HG02759 (cell line): Measurements from ENCODE around the gene CYP2C18.
"Not testable (repeated sequence)": the region's sequence is repeated elsewhere in the genome, so short reads cannot be mapped to it uniquely, and the experiment has no call there.

Experiments
- ATAC-seq: cut with Tn5 transposase; IDR thresholded peaks from one replicate; pipeline ENCODE4 v1.9.1; 2021; ENCODE audit warnings: mild to moderate bottlenecking, moderate library complexity; ENCODE audit not compliant: unreplicated experiment

Gene CYP2C18

DNA sequence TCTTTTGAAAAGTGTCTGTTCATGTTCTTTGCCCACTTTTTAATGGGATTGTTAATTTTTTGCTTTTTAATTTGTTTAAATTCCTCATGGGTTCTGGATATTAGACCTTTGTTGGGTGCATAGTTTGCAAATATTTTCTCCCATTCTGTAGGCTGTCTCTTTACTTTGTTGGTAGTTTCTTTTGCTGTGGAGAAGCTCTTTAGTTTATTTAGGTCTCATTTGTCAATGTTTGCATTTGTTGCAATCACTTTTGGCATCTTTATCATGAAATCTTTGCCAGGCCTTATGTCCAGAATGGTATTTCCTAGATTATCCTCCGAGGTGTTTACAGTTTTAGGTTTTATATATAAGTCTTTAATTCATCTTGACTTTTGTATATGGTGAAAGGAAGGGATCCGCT is 55.1 kb downstream of the CYP2C18 start:
- no peak for ATAC-seq

DNA sequence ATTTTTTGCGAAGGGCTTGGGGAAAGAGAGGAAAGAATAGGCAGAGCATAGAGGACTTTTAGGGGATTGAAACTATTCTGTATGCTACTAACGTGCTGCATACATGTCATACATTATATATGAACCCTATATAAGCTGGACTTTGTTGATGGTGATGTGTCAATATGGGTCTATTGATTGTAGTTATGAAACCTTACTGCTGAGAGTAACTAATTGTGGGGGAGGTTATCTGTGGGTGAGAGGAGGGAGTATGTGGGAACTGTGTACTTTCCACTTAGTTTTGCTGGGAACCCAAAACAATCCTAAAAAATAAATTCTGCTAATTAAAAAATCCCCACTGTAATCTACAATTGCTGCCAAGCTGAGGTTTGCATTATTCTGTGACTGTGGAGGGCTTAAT is 63.6 kb downstream of the CYP2C18 start:
- no peak for ATAC-seq

DNA sequence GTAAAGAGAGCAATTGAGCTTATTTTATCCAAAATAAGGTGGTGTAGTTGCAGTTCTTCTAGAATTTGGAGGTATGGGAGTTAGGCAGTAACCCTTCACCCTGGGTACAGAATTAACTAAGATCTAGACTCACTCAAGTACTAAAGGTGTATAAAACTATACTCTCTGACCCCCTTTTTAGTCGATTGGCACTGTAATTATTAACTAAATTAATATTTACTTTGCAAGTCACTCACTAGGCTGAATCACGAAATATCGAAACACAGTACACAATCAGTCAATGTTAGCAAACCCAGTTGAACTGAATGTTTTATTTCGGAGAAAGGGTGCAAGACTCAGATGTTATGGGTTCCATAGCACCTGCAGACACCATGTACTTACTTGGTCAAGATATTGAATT is 64.3 kb downstream of the CYP2C18 start:
- ATAC-seq, result no peak

DNA sequence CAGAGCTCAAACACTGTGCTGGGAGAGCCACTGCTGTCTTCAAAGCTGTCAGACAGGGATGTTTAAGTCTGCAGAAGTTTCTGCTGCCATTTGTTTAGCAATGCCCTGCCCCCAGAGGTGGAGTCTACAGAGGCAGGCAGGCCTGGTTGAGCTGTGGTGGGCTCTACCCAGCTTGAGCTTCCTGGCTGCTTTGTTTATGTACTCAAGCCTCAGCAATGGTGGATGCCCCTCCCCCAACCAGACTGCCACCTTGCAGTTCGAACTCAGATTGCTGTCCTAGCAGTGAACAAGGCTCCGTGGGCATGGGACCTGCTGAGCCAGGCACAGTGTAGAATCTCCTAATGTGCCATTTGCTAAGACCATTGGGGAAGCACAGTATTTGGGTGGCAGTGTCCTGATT is 74.4 kb downstream of the CYP2C18 start:
- no peak for ATAC-seq

DNA sequence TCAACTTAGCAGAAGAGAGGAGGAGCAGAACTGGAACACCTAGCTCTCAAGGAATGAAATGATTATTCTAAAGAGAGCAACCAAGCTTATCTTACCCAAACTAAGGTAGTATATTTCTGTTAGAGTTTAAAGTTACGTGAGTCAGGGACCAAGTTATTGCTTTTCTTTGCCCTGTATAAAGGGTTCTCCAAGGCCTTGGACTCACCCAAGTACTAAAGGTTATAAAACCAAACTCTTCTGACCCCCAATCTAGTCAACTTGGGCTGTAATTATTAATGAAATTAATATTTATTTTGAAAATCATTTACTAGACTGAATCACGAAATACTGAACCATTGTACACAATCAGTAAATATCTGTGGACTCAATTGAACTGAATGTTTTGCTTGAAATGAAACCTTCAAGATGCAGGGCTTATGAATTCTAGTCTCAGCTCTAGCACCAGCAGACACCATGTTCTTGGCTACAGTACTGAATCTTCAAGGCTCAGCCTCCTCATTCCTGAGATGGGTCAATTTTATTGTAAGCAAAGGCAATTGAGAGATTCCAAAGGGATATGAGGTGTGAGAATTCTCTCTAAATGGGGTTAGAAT is 77.2 kb downstream of the CYP2C18 start:
- ATAC-seq, result no peak

DNA sequence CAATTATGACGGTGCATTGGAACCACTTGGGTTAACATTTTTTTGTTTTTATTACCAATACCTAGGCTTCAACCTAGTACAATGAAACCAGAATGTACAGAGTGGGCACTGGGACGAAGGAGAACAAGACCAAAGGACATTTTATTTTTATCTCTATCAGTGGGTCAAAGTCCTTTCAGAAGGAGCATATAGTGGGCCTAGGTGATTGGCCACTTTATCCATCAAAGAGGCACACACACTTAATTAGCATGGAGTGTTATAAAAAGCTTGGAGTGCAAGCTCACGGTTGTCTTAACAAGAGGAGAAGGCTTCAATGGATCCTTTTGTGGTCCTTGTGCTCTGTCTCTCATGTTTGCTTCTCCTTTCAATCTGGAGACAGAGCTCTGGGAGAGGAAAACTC is 78.9 kb downstream of the CYP2C18 start, which contains the start of gene CYP2C19:
Gene CYP2C19, plus strand, starts transcription at position 289 of the 400 bp plus-strand sequence. Its CDS starts 25 bp downstream, at position 314.
- no peak for ATAC-seq

DNA sequence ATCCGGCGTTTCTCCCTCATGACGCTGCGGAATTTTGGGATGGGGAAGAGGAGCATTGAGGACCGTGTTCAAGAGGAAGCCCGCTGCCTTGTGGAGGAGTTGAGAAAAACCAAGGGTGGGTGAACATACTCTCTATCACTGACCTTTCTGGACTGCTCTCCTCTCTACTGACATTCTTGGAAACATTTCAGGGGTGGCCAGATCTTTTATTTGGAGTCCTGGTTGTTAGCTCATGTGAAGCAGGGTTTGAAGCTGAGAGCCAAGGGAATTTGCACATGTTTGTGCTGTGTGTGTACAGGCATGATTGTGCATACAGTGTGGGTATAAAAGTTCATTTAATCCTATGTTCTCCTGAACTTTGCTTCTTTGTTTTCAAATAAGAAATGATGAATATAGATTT is 91.9 kb downstream of the CYP2C18 start:
- ATAC-seq, result not testable (repeated sequence)

DNA sequence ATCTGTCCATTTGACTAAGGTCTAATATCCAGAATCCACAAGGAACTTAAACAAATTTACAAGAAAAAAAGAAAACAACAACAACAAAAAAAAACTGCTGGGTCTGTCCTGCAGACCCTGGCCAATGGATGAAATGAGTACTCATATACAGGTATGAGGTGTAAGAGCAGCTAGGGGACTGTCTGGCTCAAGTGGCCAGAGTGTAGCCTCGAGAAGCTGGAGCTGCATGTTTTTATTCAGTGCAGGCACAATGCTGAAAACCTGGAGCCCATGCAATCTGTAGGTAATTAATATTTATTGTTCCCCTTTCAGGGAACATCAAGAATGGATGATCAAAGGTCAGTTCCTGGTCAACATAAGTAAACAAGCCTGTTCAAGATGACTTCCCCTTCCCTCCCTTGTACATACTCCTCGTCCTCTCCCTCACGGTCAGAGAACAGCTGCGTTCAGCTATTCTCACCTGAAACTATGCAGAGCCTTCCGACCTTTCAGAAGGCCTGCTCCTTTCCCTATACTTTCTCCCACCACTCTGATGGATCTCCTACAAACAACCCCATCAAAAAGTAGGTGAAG is 94.4 kb downstream of the CYP2C18 start:
- ATAC-seq, result no peak

DNA sequence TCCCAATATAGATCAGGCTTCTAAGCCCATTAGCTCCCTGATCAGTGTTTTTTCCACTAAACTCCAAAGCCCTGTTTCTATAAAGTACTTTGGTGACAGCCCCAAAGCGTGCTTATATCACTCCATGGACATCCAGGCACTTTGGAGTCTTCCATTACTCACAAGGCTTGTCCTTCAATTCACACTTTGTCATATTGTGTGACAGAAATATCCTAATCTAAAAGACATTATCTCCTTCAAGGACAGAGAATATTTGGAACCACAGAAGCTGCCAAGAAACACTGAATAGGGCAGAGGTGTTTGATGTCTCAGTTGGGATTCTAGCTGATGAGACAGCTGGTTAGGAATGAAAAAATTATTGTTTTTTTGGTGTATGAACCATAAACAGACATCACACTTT is 97.3 kb downstream of the CYP2C18 start:
- ATAC-seq, result no peak

DNA sequence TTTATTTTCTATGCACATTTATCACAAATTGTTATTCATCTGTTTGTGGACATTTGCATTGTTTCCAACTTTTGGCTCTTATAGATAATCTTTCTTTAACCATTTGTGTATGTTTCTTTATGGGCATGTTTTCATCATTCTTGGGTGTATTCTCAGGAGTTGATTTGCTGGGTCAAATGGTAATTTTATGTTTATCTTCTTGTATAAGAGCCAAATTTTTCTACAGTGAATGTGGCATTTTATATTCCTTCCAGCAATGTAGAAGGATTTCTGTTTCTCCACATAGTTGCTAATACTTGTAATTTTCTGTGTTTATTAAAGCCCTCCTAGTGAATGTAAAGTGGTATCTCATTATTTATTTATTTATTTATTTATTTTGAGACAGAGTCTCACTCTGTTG is 100.7 kb downstream of the CYP2C18 start:
- ATAC-seq, result no peak

DNA sequence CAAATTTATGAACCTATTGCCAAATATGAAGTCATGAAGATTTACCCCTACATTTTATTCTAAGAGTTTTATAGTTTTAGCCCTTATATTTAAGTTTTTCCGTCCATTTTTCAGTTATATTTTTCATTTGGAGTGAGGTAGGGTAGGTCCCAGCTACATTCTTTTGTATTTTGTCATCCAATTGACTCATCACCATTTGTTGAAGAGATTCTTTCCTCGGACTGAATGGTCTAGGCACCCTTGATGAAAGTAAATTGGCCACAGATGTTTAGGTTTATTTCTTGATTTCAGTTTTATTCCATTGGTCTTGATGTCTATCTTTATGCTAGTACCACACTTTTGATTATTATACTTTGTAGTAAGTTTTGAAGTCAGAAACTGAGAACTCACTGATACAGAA is 101.7 kb downstream of the CYP2C18 start:
- no peak for ATAC-seq
